NCI-H128 (cell line): ENCODE measurements around the gene ATP6V1B1.

Experiments
- DNase-seq: peaks from one replicate; lab custom pipeline; 2025; ENCODE audit not compliant: unreplicated experiment; lab: John Stamatoyannopoulos, UW

The ATP6V1B1 gene

DNA sequence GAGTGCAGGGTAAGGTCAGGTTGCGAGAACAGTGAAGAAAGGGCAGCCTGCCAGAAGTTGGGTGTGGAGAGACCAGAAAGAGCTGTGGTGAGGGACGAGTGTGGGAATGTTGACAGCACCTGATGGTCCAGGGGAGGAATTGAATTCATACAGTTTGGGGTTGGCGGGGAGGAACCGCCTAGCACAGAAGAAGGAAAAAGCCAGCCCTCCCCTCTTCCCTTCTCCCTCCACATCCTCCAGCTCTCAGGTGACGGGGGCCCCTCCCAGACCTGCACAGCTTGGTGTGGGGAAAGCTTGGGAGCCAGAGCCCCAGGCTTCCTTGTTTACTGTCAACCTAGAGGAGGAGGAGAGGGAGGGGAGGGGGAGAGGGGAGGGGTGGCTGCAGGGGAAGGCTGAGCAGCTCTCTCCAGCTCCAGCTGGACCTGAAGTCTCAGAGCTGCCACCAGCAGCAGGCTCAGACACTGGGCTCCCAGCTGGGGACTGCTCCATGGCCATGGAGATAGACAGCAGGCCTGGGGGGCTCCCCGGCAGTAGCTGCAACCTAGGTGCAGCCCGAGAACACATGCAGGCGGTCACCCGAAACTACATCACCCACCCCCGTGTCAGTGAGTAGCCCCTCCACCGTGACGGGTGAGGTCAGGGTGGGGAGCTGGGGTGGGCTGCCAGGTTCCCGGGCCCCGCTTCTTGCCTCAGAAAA, at the start of gene ATP6V1B1:
Gene ATP6V1B1 (plus strand): TSS at position 433 of the 697 bp plus-strand sequence. CDS start 55 bp downstream, at position 488.
- no peak for DNase-seq

DNA sequence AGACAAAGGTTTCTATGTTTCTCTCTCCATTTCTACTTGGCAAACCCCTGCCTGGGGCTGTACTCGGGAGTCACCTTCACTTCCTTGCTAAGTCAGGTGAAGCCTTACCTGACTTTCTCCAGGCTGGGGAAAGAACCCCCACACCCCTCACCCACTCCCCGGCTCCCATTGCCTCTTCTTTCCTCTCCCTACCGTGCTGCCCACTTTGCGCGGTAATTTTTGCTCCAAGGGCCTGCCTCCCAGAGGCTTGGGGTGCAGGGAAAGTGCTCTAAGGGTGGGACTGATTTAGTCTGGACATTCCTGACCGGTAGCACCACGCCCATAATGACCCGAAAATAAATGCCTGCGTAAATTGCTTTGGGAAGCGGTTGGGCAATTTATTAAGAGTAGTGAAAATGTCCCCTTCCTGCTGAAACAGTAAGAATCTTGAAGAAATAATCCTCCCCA, 49.1 kb upstream of the ATP6V1B1 start:
- DNase-seq: no peak

DNA sequence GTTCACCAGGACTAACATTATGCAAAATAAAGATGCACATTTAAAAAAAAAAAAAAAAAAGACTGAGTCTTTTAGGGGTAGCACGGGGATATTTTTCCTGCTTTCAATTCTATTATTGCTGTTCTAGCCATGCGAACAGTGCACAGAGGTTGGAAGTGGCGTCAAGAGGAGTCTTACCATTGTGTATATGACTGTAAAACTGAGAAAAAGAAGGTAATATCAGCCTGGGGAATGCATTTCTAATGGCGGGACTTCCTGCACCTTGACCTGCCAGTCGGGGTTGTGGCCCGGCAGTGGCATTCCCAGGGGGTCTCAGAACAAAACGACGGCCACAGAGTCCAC, 48.5 kb upstream of the ATP6V1B1 start:
- no peak for DNase-seq

DNA sequence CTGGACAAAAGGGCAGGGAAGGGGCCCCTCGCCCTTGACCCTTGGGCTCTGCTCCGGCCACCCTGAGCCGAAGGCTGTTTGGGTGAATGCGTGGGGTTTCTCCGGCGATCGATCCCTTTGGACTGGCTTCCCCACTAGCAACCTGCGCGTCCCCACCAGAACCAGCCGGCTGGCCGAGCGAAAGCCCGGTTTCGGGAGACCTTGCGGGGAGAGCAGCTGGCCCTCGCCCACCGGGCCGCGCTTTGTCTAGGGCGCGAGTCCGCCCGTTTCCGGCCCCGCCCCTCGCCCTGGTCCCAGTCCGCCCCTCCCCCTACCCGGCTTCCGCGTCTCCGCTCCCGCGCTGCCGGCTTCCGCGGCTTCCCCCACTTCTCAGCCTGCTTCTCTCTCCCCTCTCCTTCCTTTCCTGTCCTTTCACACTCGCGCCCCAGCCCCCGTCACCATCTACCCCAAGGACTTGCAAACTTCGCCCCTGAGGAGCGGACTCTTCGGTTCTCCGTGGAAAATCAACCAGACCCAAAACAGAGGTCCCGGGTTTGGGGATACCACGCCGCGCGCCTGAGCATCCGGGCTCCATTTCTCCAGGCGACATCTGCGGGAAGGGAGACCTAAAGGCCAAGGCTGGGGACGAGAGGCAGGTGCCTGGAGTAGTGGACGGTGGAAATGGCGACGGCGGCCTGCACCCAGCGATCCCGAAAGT, 48.0 kb upstream of the ATP6V1B1 start:
- DNase-seq: no peak

DNA sequence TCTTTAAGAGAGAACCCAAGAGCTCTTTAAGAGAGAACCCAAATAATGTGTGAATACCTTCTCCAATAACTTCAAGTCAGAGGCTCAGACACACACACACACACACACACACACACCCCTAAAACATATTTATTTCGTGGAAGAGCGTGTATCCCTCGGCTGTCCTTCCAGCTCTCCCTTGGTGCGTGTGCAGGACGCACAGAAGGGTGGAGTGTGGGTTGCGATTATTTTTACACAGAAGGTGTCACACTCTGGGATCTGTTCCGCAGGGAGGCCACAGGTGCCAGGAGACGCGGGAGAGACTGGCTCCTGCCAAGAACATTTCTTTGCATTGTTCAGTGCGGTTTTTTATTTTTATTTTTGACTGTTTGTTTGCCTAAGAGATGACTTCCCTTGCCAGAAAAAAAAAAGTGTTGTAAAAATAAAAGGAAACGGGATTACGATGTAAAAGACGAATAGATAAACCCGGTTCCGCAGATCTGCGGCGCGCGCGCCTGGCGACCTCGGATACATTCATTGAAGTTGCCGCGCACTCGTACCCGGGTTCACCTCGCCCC, 47.3 kb upstream of the ATP6V1B1 start:
- no peak for DNase-seq

DNA sequence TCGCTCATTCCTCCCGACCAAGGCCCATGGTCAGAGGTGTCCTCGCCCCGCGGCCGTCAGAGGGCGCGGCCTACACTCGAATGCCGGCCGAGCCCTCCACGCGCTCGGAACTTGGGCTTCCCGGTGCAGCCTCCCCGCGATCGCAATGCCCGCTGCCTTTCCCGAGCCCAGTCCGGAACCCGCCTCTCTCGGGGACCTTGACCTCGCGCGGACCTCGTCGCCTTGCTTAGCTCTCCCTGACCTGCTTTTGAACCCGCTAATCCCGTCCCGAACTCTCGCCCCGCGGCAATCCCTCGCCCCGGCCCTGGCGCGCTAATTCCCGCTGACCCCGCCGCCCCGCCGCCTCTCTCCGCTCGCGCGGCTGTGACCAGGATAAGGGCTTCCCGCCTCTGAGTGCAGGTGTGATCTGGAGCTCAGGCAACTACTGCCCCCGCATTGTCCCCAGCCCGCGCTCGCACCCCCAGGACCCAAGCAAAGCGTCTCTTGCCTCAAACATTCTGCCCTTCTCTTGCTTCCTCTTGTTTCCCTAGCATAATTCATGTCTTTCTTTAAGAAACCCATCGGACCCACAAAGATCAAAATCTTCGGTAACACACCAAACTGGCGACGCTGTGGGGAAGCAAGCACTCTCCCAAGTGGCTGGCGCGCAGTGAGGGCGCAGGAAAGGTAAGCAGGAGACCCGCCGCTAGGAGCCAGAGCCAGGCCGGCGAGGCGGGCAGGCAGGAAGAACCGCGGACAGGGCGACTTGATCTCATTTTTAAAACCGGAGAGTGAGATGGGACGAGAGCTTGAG, 46.6 kb upstream of the ATP6V1B1 start:
- no peak for DNase-seq

DNA sequence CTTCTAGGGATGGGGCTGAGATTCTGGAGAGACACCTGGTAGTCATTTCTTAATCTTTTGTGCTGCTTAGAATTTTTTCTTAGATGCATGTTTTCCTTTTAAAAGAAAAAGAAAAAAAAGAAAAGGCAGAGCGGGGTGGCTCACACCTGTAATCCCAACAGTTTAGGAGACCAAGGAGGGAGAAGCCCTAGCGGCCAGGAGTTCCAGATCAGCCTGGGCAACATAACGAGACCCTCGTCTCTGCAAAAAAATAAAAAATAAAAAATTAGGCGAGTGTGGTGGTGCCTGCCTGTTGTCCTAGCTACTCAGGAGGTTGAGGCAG, 46.0 kb upstream of the ATP6V1B1 start:
- DNase-seq: no peak

DNA sequence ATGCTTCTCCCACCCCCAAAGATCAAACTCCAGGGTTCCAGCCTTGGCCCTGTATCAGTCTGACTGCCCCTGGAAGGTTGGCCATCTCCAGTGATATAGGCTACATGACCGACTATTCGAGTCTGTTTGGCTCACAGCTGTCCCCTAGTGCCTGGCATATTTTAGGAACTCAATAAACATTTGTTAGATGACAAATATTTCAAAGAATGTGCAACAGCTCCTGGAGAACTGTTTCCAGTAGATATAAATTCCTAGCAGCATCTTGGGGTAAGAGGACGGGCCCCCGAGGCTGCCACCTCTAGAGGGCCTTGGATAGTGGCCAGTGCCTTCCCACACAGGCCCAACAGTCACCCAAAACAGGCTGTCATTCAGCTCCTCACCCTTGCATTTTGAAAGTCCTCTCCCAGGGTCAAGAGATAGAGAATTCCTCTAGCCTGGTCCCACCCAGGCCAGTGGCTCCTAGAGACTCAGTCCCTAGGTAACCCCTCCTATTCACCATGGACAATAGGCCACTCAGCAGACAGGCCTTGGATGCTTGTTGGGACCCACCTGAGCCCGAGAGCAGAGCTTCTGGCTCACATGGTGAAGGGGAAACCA, 45.1 kb upstream of the ATP6V1B1 start:
- DNase-seq: no peak

DNA sequence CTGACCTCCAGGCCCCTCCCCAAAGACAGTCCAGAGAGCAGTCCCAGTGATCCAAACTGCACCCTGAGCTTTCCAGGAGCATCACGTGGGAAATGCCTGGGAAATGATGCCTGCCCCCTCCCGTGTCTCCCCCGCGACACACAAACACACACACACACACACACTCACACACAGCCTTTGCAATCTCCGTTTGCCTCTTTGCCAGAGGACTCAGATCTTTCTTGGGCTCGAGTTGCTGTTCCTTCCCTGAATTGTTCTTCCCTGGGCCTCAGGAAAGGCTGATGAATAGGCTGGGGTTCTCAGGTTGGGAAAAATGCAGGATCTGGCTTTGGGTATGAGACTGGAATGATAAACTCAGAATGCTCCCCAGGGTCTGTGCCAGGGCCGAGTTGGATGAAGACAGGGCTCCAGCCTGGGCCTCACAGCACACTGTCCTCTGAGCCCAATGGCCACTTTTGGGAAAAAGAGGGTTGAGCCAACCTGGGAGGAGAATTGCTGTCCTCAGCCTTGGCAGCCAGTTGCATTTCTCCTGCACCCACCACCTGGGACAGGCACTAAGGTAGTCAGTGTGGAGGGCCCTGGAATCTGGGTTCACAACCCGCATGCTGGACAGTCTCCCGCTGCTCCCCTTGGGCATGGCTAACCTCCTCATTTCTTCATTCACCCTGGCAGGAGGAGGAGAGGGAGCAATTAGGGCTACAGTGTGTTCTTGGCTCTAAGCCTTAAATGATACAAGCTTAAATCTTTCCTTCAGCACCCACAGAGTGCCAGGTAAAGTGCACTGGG, 43.9 kb upstream of the ATP6V1B1 start:
- no peak for DNase-seq

DNA sequence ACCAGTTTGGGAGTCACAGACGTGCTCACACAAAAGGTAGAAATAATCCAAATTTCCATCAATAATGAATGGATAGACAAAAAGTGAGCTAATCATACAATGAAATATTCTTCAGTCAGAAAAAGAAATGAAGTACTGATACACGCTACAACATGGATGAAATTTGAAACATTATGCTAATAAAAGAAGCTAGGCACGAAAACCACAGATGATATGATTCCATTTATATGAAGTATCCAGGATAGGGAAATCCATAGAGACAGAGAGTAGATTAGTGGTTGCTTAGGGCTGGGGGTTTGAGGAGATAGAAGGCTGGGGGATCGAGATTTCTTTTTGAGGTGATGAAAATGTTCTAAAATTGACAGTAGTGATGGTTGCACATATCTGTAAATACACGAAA, 43.0 kb upstream of the ATP6V1B1 start:
- DNase-seq: no peak

DNA sequence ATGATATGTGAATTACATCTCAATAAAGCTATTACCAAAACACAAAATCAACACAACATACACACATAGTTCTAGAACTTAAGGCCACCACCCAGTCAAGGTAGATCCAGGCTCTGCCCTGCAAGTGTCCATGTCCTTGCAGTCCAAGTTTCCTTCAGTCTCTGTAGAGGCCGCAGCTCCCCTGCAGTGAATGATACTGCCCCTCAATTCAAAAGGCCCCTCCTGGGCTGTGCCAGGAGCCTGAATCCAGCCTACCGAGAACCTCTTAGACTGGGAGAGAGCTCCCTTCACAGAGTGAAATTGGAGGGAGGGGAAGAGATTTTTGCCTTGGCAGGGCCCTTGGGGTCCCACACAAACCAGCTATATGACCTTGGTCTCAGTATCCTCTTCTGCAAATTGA, 42.5 kb upstream of the ATP6V1B1 start:
- no peak for DNase-seq

DNA sequence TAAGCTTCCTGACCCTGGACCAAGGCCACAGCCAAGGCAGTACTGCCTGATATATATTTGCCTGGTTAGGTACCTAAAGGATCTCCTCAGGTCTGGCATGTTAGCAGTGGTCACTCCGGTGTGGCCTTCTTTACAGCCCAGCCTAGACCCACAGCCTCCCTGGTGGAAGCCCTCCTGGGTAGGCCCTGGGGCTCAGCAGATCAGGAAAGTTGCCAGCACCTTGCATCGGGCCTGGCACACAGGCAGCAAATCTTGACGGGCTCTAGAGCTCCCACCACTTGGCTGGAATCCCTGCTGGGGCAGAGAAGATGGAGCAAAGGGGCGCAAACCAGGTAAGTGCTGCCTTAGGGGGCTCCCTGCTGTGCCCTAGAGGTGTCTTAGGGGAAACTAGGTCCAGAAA, 40.9 kb upstream of the ATP6V1B1 start:
- DNase-seq: no peak

DNA sequence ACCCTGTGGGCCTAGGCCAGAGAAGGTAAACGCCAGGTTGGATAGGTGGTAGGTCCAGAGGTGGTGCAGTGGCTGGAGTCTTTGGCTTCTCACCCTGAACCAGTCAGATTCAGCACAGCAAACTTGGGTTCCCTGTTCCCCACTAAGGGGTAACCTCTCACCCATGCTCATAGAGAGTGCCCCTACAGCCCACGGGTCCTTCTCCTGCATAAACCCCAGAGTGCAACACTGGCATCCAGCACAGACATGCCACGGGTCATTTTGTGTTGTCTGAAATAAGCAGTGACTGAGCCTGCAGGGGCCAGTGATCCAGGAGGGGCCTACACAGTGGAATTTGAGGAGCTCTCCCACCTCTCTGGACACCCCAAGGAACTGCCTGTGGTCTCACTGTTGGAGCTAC, 40.5 kb upstream of the ATP6V1B1 start:
- no peak for DNase-seq

DNA sequence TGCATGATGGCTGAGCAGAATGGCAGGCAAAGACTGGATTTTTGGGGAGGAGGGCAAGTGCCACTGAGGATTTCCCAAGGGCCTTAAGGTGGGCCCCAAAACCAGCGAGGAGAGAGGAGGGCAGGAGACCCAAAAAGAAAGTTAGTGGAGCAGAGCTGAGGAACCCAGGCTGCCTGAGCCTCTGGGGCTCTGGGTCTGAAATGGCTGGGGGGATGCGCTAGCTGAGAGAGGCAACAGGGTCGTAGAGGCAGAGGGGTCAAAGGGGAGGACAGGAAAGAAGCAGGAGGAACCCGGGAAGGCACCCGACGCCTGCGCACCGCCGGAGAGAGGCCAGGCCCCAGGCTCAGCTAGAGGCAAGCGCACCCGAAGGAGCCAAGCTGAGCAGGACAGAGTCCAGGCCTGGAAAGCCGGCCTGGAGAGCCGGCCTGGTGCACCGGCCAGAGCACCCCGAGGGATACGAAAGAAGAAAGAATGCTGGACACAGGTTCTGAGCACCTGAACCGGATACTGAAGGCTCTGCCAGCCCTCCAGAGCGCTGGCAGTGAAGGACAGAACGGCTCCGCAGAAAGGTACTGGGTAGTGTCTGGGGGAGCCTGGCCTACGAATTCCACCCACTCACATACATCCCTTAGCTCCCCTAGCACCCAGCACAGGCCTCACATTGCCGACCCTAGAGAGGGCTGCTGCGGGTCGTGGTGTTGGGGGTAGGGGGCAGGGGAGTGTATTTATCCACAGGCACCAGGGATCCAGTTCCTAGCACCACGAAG, 39.5 kb upstream of the ATP6V1B1 start:
- no peak for DNase-seq

DNA sequence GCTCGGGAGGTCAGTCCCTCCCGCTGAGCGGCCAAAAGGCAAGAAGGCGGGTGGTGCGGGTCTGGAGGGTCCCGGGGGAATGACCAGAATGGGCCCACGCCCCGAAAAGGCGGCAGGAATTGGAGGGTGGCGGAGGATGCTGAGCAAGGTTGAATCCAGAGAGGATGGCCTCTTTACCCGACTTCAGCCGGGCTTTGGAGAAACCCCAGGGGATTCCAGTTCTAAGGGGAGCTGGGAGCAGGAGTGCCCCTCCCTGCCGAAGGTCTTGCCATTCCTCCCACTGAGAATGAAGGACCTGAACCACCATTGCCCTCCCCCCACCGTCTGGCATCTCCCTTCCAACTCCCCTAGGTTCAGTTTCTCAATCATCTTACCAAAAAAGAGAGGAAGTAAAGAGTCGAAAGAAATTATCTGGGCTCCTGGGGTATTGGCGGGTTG, 38.9 kb upstream of the ATP6V1B1 start:
- DNase-seq: no peak

DNA sequence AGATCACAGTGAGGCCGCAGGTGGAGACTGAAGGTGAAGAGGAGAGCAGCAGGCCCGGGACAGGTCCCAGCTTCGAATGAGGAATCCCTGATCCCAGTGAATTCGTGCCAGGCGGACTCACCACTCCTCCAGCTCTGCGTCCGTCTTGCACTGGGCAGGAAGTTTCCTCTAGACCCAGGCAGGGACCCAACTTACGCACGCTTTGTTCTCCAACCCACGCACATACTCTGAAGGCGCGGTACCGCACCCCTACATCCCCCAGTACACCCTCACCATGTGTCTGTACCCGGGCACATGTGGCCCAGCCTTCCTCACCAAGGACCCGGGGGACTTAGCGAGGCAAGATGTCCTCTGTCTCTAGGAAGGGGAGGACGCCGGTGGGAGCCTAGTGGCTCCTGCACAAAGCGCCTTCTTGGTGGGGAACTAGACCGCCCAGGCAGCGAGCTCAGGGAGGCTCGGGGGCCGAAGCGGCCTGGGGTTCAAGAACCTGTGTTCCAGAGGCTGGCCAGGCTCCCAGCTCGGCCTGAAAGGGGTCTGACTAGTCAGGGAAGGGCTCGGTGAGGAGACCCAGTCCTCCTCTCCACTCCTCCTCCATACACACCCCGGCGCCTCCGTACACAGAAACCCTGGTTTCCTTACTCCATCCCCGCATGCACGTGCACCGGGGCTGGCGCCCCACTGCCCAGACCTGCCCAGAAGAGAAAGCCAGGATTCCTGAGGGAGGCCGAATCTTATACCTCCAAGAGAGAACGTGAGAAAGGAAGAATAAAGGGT, 38.3 kb upstream of the ATP6V1B1 start:
- DNase-seq: no peak

DNA sequence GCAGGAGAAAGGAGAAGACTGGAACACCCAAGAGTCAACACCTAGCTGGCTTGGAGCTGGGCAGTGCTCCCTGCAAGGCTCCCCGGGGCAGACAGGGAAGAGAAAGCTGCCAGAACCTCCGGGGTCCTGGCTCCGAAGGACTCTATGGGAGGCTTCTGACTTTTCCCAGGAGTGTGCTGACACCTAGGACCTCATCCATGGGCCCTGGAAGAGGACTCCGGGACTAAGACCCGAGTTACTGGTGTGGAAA, 37.8 kb upstream of the ATP6V1B1 start:
- no peak for DNase-seq

DNA sequence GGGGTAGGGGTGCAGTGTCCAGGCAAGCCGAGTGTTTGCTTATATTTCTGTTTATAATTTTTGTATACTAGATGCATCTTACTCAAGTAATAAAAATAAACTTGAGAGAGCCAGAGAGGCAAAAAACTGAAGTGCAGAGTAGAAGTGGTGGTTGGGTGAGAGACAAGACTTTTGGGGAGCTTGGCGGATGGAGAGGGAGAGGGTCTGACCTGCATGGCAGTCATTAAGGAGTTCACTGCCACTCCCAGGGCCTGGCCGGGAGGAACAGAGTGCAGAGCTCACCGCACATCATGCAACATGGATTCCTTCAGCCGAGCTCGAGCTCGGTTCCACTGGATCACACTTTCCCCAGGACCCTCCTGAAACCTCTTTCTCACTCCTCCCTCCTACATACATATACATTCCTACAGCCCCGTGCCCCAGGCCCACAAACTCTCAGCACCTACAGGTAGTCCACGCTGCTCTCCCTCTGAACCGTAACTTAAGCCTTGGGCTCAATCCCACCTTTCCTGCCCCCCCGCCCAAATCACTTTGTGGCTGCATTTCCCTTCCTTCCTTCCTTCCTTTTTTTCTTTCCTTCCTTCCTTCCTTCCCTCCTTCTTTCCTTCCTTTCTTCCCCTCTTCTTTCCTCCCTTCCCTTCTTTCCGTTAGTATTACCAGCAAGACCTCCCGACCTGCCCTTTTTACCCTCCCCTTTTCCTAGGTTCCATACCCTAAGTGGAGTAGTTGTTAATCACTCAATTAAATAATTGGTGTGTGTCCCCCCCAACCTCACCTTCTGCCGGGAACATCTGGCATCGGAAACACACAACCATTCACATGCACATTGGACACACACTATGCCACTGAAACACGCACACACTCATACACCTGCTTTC, 37.1 kb upstream of the ATP6V1B1 start:
- DNase-seq: no peak
